Ishikawa (cell line): ENCODE measurements around the gene ACOT6.

Experiments
- CEBPB ChIP-seq: IDR thresholded peaks from 2 replicates; pipeline ENCODE4 v1.6.1; 2012
- EGR1 ChIP-seq: IDR thresholded peaks from 2 replicates; pipeline ENCODE4 v1.6.1; 2012
- NFIC ChIP-seq: IDR thresholded peaks from 2 replicates; pipeline ENCODE4 v1.6.1; 2012
- RAD21 ChIP-seq: IDR thresholded peaks from 2 replicates; pipeline ENCODE4 v1.6.1; 2012; ENCODE audit warnings: low read depth
- TEAD4 ChIP-seq: IDR thresholded peaks from 2 replicates; pipeline ENCODE4 v1.6.1; 2012
- TF ChIP-seq, protein P1 (sequence below): IDR thresholded peaks from 2 replicates; pipeline ENCODE4 v1.6.1; 2012

DNA sequence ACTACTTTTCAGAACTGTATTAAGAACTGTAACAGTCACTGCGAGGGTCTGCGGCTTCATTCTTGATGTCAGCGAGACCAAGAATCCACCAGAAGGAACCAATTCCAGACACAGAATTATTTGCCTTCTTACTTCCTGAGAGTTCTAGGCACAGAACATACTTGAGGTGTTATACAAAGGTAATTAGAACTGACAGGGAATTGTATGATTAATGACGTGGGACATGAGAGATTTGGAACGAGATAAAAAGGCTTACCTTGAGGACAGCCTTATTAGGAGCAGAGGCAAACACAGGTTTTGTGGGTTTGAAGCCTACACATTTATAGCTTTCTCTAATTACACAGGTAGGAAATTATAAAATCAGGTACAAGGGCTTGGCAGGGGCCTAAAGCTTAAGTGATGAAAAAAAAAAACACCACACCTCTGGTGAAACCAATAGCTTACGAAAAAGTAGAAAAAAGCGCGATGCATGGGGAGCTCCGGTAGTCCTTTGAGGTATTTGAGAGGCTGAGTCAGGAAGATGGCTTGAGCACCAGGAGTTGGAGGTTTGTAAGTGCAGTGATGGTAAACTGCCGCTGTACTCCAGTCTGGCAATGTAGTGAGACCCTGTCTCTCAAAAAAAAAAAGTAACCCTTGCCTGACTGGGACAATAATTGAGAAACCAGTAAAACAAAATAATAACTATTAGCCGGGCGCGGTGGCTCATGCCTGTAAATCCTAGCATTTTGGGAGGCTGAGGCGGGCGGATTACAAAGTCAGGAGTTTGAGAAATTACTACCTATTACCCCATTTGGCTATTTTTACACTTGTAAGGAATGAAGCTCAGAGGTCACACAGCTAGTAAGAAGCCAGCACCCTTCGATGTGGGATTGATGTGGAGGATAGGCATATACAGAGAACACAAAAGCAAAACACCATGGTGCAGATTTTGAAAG is 44.1 kb upstream of the ACOT6 start:
- TF ChIP-seq, protein P1, sequence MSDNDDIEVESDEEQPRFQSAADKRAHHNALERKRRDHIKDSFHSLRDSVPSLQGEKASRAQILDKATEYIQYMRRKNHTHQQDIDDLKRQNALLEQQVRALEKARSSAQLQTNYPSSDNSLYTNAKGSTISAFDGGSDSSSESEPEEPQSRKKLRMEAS = no peak
- TF ChIP-seq TEAD4 (no peak), CEBPB (no peak), NFIC (no peak), RAD21 (no peak), EGR1 (no peak)
